GM18519 (cell line): ENCODE measurements around the gene ESRP2.

Experiments used
- ATAC-seq: cut with Tn5 transposase; IDR thresholded peaks from one replicate; pipeline ENCODE4 v1.9.1; 2021; ENCODE audit warnings: mild to moderate bottlenecking, moderate library complexity; ENCODE audit not compliant: unreplicated experiment, low FRiP score

ESRP2 gene

DNA sequence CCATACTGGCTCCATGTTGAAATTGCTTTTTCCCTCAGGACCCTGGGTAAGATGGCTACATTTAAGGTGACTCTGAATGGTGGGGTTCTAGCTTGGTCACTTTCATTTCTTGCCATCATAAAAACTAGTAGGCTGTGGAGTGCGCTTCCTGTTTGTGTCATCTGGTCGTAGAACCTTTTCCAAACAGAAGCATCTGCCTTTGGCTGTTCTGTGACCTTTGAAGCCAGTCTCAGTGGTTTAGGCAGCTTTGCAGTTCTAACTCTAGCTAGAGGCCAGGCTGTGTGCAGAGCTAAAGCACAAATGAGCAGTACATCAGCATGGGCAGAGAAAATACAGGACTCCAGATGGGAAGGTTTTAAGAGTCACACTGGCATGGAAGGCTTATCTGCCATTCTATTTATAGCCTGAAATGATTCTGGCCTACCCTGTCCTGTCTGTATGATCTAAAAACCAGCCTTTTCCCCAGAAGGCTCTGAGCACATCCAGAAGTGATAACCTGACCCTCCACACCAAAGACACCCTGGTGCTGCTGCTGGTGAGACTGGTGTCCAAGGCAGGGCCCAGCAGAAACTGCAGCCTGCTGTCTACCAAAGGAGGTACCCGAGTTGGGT lies 8.6 kb downstream of the ESRP2 start:
- no peak for ATAC-seq

DNA sequence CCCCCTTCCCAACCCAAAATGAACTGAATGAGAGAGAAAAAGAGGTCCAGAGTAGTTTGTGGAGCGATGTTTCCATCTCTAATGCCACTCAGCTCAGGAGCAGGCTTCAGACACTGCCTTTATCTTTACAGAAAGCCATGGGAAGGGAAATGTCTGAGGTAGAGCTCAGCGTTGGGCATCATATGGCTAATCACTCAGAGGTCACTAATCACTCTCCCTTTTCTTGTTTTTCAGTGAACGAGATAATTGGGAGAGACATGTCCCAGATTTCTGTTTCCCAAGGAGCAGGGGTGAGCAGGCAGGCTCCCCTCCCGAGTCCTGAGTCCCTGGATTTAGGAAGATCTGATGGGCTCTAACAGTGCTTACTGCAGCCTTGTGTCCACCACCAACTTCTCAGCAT lies 9.8 kb downstream of the ESRP2 start:
- no peak for ATAC-seq

DNA sequence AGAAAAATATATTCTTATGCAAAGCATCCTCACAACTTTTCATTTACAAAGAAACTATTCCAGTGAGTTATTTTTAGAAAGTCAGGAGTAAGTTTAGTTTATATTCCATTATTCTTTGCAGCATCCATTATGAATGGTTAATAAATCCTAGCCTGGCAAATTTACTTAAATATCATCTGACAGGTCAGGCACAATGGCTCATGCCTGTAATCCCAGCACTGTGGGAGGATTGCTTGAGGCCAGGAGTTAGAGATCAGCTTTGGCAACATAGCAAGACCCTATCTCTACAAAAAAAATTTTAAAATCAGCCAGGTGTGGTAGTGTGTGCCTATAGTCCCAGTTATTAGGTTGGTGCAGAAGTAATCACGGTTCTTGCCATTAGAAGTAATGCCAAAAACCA lies 12.9 kb downstream of the ESRP2 start:
- ATAC-seq, result no peak

DNA sequence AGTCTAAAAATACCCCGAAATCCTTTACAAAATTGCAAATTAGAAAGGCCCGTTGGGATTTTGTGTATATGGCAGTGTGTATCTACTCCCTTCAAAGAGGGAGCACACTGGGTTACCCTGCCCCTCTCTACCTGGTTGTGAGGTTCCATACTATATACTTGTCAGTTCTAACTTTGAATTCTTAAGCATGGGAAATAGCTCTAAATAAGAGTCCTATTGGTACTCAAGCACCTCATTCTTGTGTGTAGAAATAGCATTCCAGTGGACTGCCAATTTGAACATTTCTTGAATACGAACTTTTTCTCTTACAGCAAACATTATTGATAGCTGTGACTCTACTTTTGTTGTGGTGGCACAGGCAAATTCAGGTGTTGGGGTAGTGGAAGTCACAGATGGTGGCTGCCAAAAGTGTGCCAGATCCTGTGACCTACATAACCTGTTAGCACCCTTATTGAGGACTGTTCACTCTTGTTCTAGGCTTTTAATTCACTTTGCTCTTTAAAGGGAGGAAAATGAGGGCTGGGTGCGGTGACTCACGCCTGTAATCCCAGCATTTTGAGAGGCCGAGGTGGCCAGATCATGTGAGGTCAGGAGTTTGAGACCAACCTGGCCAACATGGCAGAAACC lies 16.1 kb downstream of the ESRP2 start:
- no peak for ATAC-seq

DNA sequence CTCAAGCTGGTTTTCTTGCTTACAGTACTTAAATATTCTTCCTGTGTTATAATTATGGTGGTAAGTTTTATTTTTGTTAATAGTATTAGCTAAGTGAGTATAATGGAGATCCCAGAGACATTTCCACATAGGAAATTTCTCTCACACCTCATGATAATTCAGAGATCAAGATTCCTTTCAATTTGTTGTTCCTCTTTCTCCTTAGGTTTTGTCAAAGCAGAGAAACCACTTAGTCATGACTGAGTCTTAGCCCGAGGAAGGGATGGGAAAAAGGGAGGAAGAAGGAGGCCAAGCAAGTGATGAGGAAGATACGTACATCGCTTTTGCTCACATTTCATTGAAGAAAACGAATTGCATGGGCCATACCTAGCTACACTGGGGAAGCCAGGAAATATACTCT lies 18.4 kb downstream of the ESRP2 start:
- no peak for ATAC-seq

DNA sequence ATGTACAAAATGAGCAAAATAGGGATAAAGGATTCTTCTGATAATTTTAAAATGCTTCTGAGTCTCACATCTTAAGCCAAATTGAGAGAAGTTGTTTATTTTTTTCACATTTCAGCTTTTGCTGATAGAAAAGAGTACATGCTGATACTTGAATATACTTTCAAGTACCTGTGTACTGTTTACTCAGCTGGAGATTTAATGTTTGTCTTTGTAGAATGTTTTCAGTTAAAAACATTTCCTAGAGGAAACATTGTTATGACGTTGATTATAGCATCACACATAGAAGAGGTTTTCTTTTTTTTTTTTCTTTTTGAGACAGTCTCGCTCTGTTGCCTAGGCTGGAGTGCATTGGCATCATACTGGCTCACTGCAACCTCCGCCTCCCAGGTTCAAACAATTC lies 19.7 kb downstream of the ESRP2 start:
- ATAC-seq, result no peak

DNA sequence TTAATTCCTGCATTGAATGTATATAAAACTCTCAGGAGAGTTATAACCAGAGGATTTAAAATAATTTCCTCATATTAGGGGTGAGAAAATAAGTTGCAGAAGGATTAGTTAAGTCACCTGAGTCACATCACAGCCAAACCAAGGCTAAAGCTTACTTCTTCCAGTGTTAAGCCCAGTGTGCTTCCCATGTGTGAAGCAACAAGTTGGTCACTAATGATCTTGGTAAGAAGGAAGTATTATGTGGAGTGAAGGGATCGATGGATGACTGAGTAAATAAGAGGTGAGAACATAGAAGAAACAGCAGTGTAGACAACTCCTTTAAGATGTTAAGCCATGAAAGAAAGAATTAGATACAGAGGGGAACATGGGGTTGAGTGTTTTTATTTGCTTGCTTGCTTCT lies 20.6 kb downstream of the ESRP2 start:
- ATAC-seq, result no peak

DNA sequence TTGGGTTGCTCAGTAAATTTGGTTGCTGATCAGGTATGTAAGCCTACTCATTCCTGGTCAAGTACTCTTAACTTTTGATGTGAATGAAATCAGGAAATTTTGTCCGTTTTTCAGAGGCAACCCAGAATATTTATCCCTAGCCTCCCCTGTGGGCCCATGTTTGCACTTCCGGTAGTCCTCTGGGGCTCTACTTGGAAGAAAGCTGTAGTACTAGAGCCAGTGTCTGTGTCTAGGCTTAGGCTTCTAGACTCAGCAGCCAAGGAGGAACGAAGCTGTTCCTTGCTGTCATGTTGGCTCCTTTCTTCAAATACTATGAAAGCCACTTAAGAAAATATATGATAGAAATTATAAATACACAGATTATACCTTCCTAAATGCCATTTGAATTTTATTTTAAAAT lies 21.2 kb downstream of the ESRP2 start:
- no peak for ATAC-seq

DNA sequence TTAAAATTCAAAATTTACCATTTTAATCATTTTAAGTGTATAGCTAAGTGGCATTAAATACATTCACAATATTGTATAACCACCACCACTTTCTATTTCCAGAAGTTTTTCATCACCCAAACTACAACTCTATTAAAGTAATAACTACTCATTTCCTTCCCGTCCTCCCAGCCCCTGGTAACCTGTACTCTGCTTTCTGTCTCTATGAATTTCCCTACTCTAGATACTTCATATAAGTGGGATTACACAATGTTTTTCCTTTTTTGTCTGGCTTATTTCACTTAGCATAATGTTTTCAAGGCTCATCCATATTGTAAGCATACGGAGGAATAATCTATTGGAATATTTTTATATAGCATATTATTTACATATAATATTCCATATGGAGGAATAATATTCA lies 29.7 kb downstream of the ESRP2 start:
- ATAC-seq, result no peak

DNA sequence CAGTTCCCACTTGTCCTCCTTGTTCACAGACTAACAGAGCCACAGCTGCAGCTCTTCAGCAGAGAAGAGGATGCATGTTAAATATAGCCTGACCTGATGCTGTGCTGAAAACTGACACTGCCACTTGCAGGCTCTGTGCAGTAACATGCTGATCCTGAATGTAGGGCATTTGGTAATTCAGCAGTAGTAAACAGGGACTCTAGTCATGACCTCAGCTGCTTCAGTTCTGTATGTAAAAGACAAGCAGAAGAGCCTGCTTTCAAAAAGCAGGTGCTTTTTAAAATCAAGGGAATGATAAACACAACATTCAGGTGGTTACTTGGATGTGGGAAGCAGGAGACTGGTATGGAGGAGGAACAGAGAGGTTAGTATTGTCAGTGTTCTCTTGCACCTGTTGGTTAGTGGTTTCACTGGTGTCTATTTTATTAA lies 33.8 kb downstream of the ESRP2 start:
- ATAC-seq, result no peak

DNA sequence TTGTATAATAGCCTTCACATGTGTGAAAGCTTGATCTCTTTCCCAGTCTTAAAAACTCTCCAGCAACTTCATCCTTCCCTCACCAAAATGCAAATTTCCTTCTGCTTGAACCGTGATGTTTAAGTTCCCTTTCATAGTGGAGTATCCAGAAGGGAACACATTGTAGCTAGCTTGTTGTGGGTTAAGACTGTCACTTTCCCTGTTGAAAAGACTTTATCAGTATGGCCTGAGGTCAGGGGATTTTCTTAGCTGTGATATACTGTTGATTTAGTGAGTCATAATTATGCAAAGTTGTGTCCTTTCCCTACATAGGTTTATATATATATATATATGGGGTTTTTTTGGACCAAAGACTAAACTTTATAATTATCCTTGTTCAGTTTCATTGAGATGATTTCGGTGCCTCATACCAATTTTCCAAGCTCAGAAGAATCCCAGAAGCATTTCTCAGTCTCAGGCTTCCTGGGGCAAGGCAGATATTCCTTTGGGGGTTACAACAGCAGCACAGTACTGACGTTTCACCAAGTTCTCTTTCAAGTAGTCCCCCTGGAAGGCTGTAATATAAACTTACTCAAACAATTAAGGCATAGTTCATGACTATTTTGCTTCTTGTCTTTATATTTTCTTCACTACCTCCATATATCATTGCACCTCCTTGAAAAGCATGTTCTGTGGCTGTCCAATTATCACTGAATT lies 35.7 kb downstream of the ESRP2 start:
- no peak for ATAC-seq

DNA sequence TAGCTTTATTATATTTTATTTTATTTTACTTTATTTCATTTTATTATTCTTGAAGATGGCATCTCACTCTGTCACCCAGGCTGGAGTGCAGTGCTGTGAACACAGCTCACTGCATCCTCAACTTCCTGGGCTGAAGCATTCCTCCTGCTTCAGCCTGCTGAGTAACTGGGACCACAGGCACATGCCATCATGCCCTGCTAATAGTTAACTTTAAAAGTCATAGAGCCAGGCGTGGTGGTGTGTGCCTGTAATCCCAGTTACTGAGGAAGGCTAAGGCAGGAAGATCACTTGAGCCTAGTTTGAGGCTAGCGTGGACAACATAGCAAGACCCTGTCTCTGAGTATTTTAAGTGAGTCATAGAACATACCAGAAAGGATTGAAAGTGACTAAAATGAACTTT lies 38.7 kb downstream of the ESRP2 start:
- ATAC-seq, result no peak

DNA sequence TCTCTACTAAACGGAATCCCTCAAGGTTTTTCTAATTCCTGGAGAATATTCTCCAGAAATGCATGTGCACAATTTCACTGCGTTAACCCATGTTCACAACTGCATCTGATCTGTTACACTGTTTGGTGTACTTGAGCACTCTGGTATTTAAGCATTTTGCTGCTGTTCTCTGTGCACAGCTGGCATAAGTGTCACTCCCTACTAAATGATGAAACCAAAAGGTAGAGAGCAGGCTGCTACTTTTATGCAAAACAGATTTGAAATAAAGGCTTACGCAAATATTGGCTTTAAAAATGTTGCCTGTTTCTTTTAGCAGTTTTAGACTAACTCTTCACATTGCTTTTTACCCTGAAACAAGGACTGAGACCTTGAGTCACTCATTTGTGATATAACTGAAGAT lies 41.7 kb downstream of the ESRP2 start:
- ATAC-seq, result no peak

DNA sequence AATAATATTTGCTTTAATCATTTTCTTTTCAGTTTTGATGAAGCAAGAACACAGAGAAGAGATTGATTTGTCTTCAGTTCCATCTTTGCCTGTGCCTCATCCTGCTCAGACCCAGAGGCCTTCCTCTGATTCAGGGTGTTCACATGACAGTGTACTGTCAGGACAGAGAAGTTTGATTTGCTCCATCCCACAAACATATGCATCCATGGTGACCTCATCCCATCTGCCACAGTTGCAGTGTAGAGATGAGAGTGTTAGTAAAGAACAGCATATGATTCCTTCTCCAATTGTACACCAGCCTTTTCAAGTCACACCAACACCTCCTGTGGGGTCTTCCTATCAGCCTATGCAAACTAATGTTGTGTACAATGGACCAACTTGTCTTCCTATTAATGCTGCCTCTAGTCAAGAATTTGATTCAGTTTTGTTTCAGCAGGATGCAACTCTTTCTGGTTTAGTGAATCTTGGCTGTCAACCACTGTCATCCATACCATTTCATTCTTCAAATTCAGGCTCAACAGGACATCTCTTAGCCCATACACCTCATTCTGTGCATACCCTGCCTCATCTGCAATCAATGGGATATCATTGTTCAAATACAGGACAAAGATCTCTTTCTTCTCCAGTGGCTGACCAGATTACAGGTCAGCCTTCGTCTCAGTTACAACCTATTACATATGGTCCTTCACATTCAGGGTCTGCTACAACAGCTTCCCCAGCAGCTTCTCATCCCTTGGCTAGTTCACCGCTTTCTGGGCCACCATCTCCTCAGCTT lies 45.0 kb downstream of the ESRP2 start:
- ATAC-seq, result no peak

DNA sequence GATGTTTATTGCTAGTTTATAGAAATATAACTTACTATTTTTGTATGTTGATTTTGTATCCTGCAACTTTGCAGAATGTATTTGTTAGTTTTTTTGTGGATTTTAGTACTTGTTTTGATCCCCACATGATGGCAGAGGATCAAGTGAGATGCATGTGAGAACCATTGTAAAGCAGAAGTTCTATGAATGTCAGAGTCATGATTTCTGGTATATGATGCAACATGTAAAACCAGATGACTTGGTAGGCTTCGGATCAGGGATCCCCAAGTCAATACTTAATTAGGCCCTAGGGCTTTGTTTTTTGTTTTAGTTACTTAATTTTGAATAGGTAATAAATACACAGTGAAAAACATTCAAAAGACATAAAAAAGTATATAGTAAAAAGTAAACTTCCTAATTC lies 45.8 kb downstream of the ESRP2 start:
- ATAC-seq, result no peak

DNA sequence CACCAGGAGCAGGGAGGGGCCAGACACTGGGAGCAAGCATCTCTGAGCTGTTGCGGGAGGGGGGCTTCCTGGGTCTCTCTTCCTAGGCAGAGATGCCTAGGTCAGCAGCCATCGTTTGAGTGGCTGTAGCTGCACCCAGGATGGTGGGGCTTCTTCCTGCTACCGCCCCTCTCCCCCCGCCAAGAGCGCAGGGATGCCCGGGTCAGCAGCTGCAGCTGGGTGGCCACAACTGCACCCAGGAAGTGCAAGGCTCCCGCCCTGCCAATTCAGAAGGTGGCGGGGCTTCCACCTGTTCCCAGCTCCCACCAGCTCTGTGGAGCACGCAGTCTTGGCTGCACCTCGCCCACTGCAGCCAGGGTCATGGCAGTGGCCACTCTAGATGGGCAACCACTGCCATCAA lies 47.8 kb downstream of the ESRP2 start:
- no peak for ATAC-seq

DNA sequence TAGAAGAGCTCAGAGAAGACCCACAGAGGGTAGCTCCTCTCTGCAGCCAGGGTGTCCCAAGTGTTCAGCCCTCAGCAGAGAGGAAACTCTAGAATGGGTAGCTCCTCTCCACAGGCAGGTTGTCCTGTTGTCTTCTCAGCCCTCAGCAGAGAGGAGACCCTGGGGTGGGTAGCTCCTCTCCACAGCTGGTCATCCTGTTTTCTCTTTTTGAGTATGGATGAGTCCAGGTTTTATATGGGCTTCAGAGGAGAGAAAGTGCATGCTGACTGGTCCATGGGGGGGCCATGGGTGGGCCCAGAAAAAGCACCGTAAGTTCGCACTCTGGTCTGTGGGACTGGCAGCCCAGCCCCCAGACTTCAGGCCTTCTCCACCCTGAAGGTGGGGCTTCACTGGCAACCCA lies 48.4 kb downstream of the ESRP2 start:
- ATAC-seq, result no peak

DNA sequence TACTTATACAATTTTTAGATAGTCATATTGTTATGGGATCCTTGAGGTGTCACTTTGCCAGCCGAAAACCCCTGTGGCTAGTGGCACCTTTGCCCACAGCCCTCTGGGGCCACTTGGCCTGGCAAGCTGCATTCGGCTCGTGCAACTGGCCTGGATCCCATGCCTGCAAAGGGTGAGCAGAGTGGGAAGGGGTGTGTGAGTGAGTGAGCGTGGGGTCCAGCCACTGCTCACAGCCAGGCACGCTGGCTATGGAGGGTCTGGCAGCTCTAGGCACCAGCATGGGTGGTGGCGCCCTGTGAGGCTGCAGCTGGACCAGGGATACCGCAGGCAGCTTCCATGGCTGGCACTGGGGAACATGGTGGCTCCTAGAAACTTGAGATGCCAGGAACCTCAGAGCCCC lies 49.0 kb downstream of the ESRP2 start:
- no peak for ATAC-seq

DNA sequence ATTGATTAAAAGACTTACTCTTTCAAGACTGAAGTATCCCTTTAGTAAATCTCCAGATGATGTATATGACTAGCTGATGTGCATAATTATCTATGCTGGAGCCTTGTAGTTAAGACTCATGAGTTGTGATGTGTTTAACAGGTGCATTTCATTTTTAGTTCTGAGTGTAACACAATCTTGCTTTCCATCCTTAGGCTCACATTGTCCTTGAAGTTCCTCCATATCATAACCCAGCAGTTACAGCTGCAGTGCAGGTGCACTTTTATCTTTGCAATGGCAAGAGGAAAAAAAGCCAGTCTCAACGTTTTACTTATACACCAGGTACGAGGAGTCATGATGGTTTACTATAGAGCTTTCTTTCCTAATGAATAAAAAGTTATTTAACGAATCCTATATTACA lies 52.9 kb downstream of the ESRP2 start:
- ATAC-seq, result no peak

DNA sequence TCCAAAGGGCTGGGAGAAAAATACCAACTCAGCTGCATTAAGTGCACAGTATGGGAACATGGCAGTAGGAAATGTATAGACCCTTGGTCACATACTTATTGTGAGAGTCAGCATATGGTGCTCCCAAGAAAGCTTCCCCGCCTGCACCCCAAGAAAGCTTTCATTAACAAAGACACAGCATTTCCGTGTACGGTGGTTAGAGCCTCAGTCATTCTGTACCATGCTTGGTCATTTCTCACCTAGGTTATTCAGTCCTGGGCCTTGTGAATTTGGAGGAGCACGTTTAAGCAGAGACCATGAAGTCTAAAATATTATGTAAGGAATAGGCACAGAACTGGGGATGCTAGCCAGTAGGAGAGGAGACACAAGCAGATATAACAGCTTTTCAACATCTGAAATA lies 56.1 kb downstream of the ESRP2 start:
- ATAC-seq, result no peak

DNA sequence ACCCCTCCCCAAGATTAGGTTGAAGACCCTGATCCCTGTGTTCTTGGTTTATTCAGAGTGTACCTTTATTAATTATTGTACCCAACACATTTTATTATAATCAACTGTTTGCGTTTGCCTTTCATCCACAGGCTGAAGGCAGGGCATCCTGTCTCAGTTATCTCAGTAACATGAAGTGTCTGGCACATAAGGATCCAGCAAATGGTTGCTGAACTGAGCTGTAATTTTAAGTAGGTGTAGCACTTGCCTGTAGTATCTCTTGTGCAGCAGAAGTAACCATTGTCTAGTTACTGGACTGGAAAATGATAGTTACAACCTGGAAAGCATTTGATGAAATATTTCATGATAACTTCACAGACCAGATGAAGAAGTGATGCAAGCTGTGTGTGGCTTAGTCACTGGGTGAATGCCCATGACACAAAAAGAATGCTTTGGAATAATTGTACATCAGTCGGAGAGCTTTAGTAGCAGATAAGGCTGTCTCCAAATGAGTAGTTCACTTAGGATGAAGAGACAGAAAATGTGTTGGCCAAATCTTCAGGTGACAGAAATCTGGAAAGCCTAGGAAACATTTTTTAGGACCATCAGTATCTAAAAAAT lies 56.6 kb downstream of the ESRP2 start:
- no peak for ATAC-seq
